GM18951 (cell line): ENCODE results near the gene LRRC52.

Experiments
- POLR2A ChIP-seq: IDR thresholded peaks from 4 replicates; pipeline ENCODE4 v1.6.1; 2011; ENCODE audit warnings: mild to moderate bottlenecking; ENCODE audit not compliant: insufficient read length, insufficient read depth; ENCODE audit errors: extremely low read depth
- in situ Hi-C: fragments of 300-500 bp; cut with MboI; formaldehyde crosslinking; loops from one replicate; pipeline ENCODE4 v1.12.0; 2022; ENCODE audit warnings: low sequenced_read_pairs, mixed read lengths, inconsistent platforms; ENCODE audit not compliant: unreplicated experiment

Gene LRRC52, protein sequence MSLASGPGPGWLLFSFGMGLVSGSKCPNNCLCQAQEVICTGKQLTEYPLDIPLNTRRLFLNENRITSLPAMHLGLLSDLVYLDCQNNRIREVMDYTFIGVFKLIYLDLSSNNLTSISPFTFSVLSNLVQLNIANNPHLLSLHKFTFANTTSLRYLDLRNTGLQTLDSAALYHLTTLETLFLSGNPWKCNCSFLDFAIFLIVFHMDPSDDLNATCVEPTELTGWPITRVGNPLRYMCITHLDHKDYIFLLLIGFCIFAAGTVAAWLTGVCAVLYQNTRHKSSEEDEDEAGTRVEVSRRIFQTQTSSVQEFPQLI

DNA sequence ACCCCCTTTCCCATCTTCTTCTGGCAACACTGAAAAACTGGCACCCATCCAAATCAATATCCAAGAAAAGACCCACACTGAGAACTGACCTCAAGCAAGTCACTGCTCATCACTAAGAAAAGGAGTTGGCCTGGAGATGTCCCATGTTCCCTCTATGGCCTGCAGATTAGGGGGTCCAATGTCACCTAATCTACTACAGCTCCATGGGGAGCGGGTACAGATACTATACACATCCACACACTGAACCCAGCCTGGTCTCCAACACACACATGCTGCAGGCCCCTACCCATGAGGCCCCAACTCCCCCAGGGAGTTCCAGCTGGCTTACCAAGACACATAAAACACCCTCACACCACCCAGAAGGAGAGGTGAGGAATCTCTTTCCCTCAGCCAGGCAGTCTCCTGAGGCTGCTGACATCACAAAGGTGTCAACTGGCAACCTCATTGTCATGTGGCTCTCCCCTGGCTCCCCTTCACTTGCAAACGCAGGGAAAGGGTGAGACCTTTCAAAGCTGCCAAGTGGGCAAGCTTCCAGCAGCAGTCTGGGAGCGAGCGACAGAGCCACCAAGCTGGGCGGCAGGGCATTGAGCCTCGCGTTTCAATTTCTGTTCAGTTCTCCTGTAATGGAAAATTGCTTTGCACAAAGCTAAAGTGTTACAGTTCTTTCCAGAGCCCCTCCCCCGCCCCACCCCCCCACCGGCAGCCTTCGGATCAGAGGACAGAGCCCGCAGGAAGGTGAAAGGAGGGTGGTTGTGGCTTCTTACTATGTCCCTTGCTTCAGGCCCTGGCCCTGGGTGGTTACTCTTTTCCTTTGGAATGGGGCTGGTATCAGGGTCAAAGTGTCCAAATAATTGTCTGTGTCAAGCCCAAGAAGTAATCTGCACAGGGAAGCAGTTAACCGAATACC, at the start of gene LRRC52:
Gene LRRC52 (plus strand): TSS at position 469 of the 907 bp plus-strand sequence. CDS start 297 bp downstream, at position 766.
- in situ Hi-C loops = no loop called here
- TF ChIP-seq POLR2A = no peak

DNA sequence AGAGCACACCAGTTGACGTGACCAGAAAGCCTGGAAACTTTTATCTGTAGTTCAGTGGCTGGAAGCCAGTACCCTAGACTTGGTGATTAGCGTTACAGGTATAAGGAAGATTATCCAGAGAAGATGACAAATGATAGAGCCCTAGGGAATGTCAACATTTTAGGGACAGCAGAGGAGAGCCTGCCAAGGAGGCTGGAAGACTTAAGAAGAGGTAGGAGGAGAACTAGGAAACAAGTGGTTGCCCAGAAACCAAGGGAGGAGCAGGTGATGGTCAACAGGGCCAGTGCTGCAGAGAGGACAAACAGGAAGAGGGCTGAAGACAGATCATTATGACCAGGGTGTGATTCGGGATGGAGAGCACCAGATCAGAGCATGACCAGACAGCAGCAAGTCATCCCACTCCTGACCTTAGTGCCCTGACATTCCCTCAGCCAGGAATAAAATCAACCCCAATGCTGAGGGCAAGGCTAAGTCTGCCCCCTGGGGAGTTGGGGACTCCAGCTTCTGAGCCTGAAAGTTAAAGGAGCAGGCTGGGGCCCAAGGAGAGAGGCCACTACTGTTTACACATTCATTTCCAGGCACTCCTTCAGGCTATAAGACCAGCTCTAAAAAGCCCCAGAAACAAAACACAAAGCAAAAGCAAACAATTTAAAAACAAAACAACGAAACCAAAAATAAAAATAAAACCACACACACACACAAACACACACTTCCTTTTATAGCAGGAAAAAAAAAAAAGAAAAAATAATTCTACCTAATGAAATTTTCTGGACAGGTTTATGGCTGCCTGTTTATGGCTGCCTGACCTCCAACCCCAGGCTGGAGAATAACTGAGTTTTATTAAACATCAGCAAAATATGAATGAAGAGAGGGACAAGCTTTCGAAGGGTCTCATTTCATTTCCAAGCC, 48.6 kb upstream of the LRRC52 start:
- TF ChIP-seq POLR2A = no peak
- in situ Hi-C loops = no loop called here

DNA sequence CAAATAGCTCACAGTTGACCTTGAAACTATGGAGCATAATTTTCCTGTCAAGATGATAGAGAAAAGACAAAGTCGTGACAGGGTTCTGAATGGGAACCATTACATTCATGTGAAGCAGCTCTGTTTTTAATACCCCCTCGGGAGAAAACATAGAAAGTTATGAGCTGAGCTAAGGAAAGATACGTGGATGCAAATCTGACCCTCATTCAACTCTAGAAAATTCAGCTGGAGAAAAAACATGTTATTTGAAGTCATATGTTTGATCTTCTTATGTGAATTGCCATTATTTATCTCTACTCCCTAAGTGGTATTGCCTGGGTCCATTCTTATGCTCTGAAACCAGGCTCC, 48.0 kb upstream of the LRRC52 start:
- in situ Hi-C loops = no loop called here
- TF ChIP-seq POLR2A = no peak

DNA sequence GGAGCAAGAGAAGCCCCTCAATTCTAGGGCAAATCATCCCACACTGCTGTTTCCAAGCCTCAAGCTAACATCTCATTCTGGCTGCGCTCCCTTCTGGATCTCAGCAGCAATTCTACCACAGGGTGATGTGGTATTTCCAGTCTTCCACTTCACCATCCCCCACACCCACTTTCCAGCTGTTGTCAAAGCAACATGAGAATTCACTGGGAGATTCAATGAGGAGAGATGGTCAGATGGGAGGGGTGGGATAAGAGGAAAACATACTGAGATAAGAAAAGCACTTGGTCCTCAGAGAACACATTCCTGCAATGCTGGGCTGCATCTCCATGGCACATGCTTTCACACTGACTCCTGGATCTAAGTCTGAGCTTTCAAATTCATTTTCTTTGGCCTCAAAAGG, 47.3 kb upstream of the LRRC52 start:
- in situ Hi-C loops = no loop called here
- no peak for TF ChIP-seq POLR2A

DNA sequence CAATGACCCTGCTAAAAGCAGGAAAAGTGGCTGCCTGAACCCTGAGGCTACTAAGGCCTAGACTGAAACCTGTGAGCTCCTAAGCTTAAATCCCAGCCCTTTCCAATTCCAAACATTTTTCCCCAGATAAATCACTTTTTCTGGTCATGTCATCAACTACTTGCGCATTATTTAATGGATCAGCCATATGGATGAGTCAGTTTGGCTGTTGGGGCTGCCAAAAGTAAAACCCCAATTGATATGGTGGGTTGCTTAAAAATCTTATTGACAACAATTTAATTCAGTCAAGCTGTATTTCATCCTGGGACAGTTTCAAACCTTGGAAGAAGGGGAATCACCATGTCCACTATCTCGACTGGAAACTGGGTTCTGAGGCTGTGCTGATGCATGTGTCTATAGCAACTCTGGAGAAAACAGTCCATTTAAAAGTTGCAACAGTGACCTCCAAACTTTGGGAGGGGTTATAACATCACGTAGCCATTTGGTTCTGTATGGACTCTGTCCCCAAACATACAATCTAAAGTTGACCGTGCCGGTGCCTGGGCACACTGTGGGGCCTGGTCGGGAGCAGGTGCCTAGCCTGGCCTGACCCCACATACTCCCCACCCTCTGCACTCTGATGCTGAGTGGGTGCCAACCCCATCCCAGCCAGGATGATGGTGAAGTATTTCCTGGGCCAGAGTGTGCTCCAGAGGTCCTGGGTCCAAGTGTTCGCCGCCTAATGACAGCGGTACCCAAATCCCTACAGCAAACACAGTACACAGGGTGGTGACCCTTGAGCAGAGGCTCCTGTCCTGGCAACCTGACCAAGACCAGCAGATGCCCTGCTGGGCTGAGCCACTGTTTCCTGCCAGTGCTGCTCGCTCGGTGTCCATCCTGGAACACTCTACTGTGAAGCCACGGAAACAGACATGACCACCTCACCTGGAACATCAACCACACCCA, 46.5 kb upstream of the LRRC52 start:
- TF ChIP-seq POLR2A = no peak
- in situ Hi-C loops = no loop called here

DNA sequence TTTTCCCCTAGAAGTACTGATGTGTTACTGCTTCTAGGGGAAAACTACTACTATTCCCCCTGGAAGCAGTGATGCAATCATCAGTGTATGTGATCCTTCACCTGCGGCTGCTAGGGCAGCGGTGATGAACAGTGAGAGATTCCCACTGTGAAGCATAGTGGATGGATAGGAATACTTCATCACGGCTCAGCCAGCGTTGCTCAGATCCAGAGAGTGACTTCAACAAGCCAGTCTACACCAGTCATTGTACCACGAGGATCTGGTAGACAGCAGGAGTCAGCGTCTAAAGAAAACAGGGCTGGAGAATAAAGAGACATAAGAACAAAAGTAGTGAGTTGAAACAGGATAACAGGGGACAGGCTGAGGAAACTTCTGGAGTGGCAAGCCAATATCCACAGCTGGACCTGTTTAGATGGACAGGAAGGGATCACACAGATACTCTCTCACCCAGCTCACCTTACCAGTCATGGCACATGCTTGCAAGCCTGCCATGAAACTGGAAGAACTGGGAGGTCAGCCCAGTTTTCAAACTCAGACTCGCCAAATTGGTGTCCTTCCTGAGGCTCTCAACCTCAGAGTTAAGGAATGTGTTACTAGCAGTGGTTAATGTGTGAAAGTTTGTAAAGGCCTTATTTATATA, 42.4 kb upstream of the LRRC52 start:
- TF ChIP-seq POLR2A = no peak
- in situ Hi-C loops = no loop called here

DNA sequence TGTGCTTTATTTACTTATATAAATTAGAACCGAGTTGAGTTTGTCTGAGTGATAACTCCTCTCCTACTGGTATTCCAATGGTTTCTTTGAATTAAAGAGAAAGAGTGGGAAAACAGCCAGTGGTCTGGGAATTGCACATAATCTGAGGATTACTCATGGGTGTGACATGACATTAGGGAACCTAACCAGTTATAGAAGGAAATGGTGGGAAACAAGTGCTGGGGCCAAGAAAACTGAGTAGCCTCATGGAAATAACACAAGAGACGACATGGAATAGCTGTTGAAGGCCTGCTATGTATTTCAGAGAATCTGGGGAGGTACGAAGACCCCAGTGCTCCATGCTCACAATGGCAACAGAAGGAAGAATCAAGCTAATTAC, 41.8 kb upstream of the LRRC52 start:
- no peak for TF ChIP-seq POLR2A
- in situ Hi-C loops = no loop called here

DNA sequence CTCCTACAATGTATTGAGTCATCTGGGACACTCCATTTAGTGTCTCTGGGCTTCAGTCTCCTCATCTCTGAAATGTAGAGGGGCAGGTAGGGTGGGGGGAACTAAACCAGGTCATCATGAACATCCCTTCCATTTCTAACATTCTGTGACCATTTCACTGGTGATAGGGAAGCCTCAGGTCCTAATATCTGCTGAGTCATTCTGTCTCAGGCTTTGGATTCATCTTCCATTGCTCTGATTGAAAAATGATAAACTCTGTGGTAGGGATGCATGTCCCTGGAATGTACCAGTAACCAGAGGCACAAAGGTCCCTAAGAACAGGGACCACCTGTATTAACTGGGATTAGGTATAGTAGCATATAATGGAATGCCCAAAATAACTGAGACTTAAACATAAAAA, 36.2 kb upstream of the LRRC52 start:
- no peak for TF ChIP-seq POLR2A

DNA sequence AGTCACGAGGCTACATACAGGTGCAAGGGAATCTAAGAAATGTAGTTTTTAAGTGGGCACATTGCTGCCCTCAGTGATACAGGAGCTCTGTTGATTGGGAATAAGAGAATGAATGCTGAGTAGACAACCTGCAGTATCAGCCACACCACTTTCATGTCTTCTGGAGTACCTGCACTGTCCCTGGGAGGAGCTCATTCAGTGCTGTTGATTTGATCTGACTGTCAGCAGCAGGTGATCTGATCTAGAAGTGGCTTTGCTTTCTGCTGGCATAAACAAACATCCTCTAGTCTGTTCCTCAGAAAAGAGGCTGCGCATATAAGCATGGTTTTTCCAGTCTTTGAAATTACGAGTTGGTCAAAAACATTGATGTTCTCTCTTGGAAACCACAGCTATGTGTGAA, 35.5 kb upstream of the LRRC52 start:
- in situ Hi-C loops = no loop called here
- TF ChIP-seq POLR2A = no peak

More for the DNA sequence above, 36.2 kb upstream of the LRRC52 start:
- in situ Hi-C loops = no loop called here

DNA sequence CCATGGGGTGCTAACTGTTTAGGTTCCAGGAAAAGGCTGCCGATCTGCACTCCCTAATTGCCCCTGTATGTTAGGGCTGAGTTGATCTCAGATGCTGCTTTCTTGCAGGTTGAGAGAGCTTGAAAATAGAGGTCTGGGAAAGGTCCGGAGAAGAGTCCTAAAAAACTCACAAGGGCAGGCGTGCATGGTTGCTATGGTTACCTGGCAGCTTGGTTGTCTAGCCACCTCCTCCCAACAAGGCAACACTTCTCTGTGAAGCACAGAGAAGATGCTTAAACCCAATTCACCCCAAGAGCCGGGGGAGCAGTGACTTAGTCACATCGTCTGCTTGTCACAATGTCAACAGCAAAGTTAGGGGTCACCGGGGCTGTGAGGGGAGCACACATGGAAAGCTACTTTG, 31.0 kb upstream of the LRRC52 start:
- in situ Hi-C loops = no loop called here
- TF ChIP-seq POLR2A = no peak

DNA sequence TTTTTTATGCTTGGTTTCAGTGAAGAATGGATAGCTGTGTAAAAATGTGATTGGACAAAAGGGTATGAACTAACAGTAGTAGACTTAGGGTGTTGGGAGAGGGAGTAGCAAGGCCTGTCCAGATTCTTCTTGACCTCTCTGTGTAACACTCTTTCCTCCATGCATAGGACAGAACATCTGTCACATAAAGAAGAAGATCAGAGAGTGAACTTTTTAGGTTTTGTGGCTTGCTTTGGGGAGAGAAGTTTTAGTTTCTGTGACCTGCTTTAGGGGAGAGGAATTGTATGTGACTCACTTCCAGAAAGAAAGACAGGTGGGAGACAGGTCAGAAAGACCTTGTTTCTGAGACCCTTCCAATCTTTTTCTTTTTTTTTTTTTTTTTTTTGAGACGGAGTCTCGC, 27.3 kb upstream of the LRRC52 start:
- in situ Hi-C loops = no loop called here
- TF ChIP-seq POLR2A = no peak

DNA sequence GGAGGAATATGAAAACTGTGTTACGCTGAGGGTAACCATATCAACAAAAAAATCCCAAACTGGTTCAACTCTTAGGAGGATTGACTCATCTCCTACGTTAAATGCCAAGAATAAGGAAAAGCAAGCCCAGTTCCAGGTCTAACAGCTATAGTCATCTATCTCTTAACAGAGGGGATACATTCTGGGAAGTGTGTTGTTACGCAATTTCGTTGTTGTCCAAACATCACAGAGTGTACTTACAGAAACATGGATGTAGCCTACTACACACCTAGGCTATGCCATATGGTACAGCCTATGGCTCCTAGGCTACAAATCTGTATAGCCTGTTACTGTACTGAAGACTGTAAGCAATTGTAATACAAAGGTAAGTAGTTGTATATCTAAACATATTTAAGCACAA, 23.2 kb upstream of the LRRC52 start:
- no peak for TF ChIP-seq POLR2A
- in situ Hi-C loops = no loop called here
